GM12878 (cell line): ENCODE data around the gene WNK2. TPM values are rescaled to one million over a fixed set of nuclear protein-coding genes. Genes with fewer than 3 reads are reported as not detected.

ENCODE experiments used
- ATAC-seq: fragments of 200-7000 bp; cut with Tn5 transposase; 3 replicates; pipeline ENCODE4 v1.9.1; 2020; ENCODE audit warnings: mild to moderate bottlenecking, moderate library complexity
- BruUV-seq: library from RNA; stranded (reverse); fragments of 400-500 nt; replicated peaks from 2 replicates; lab custom pipeline; 2021; lab: Mats Ljungman, UMichigan
- CTCF ChIA-PET: fragments of 300-600 bp; sonication (Branson Sonifier 250); formaldehyde crosslinking; extraction: SDS; loops from one replicate; lab custom pipeline; 2021; ENCODE audit warnings: inconsistent platforms; lab: Yijun Ruan, JAX
- POLR2A ChIA-PET: fragments of 350-600 bp; formaldehyde crosslinking; extraction: SDS; loops from one replicate; lab custom pipeline; 2021; ENCODE audit warnings: inconsistent platforms; lab: Charles Lee
- RAD21 ChIA-PET: fragments of 300-600 bp; sonication (Branson Sonifier 250); formaldehyde crosslinking; loops from one replicate; lab custom pipeline; 2023; ENCODE audit warnings: antibody characterized with exemption; ENCODE audit not compliant: unreplicated experiment; lab: Charles Lee
- SMC1A ChIA-PET: fragments of 300-600 bp; sonication (Branson Sonifier 250); formaldehyde crosslinking; loops from one replicate; lab custom pipeline; 2023; ENCODE audit not compliant: unreplicated experiment, uncharacterized antibody; lab: Charles Lee
- DNase-seq: peaks from one replicate; pipeline ENCODE4 v3.0.0-alpha.2; 2011; ENCODE audit warnings: low read depth, low spot score
- FAIRE-seq: peaks from 3 replicates; lab custom pipeline; 2011; peaks lifted over from hg19 to GRCh38; lab: Jason Lieb, UNC
- H2AFZ ChIP-seq: 2 replicates; pipeline ENCODE4 v1.6.0; 2011; ENCODE audit warnings: low read depth, low read length, control low read depth; ENCODE audit not compliant: control insufficient read depth
- H3K27ac ChIP-seq: 2 replicates; pipeline ENCODE4 v1.5.1; 2011; ENCODE audit warnings: control low read depth; ENCODE audit not compliant: control insufficient read depth, insufficient read depth
- H3K27me3 ChIP-seq, 2 experiments: replicated peaks in 1 of 2; 2 replicates each; pipeline versions ENCODE4 v1.6.0 to v1.6.1; 2011; ENCODE audit warnings: low read length in 1 of 2; ENCODE audit not compliant: control insufficient read depth in 2 of 2, insufficient read depth in 2 of 2
- H3K36me3 ChIP-seq, 2 experiments: 2 replicates each; pipeline ENCODE4 v1.5.1; 2011; ENCODE audit warnings: low read length in 1 of 2; ENCODE audit not compliant: control insufficient read depth in 2 of 2, insufficient read depth in 2 of 2
- H3K4me1 ChIP-seq: 2 replicates; pipeline ENCODE4 v1.6.1; 2011; ENCODE audit warnings: mild to moderate bottlenecking, low read length, moderate library complexity, mixed read lengths; ENCODE audit not compliant: control insufficient read depth, insufficient read depth
- H3K4me2 ChIP-seq: 2 replicates; pipeline ENCODE4 v1.6.0; 2011; ENCODE audit warnings: control low read depth; ENCODE audit not compliant: control insufficient read depth, insufficient read depth
- H3K4me3 ChIP-seq: fragments of 200-600 bp; sonication (generic); 2 replicates; pipeline ENCODE4 v1.5.1; 2016
- H3K79me2 ChIP-seq: 2 replicates; pipeline ENCODE4 v1.6.0; 2011; ENCODE audit warnings: low read length; ENCODE audit not compliant: control insufficient read depth, insufficient read depth
- H3K9ac ChIP-seq: 2 replicates; pipeline ENCODE4 v1.8.0; 2011; ENCODE audit warnings: low read length, control low read depth, mixed read lengths; ENCODE audit not compliant: control insufficient read depth, insufficient read depth
- H3K9me3 ChIP-seq: replicated peaks from 3 replicates; pipeline ENCODE4 v1.5.1; 2011; ENCODE audit warnings: mild to moderate bottlenecking, low read length; ENCODE audit not compliant: control insufficient read depth, insufficient read depth
- H4K20me1 ChIP-seq: 2 replicates; pipeline ENCODE4 v1.6.0; 2011; ENCODE audit not compliant: control insufficient read depth, insufficient read depth
- BCL11A ChIP-seq: IDR thresholded peaks from 2 replicates; pipeline ENCODE4 v1.6.1; 2011; ENCODE audit warnings: low read depth, low read length
- CHD1 ChIP-seq: IDR thresholded peaks from 2 replicates; pipeline ENCODE4 v1.6.1; 2012; ENCODE audit warnings: low read depth, low read length, improper control_type of control experiment
- CHD4 ChIP-seq: fragments of 200-600 bp; sonication (generic); IDR thresholded peaks from 2 replicates; pipeline ENCODE4 v1.6.1; 2016; ENCODE audit warnings: mild to moderate bottlenecking
- EED ChIP-seq: sonication (generic); IDR thresholded peaks from 2 replicates; pipeline ENCODE4 v1.6.1; 2016; ENCODE audit warnings: antibody characterized with exemption, low read depth
- FOXK2 ChIP-seq: fragments of 450-650 bp; IDR thresholded peaks from 2 replicates; pipeline ENCODE4 v1.6.1; 2017; ENCODE audit warnings: mild to moderate bottlenecking, moderate library complexity
- JUND ChIP-seq: IDR thresholded peaks from 2 replicates; pipeline ENCODE4 v1.6.1; 2012; ENCODE audit warnings: low read depth, mild to moderate bottlenecking, low read length, improper control_type of control experiment, moderate library complexity
- SIX5 ChIP-seq: IDR thresholded peaks from 2 replicates; pipeline ENCODE4 v1.6.1; 2011; ENCODE audit warnings: mild to moderate bottlenecking, low read depth, low read length, moderate library complexity; ENCODE audit not compliant: severe bottlenecking
- SP1 ChIP-seq: IDR thresholded peaks from one replicate; pipeline ENCODE4 v1.6.1; 2011; ENCODE audit warnings: low read depth, low read length
- TAF1 ChIP-seq: IDR thresholded peaks from 2 replicates; pipeline ENCODE4 v1.6.1; 2011; ENCODE audit warnings: mild to moderate bottlenecking, low read depth, low read length, borderline replicate concordance
- TCF7 ChIP-seq: IDR thresholded peaks from 2 replicates; pipeline ENCODE4 v1.6.1; 2014; ENCODE audit warnings: antibody characterized with exemption, borderline replicate concordance
- ZNF274 ChIP-seq: IDR thresholded peaks from one replicate; pipeline ENCODE4 v1.8.0; 2011; ENCODE audit not compliant: insufficient read length, insufficient read depth
- ZNF592 ChIP-seq: fragments of 450-650 bp; IDR thresholded peaks from 2 replicates; pipeline ENCODE4 v1.6.1; 2017; ENCODE audit warnings: mild to moderate bottlenecking, moderate library complexity
- WGBS: methylation state at CpG from one replicate; pipeline ENCODE4 v1.1.6; 2016; ENCODE audit warnings: low lambda C conversion rate; ENCODE audit not compliant: insufficient replicate concordance, insufficient coverage; ENCODE audit errors: missing lambda C conversion rate; 5-methylcytosine and 5-hydroxymethylcytosine counted together
- in situ Hi-C: fragments of 300-500 bp; cut with MboI; formaldehyde crosslinking; loops from 9 replicates; pipeline ENCODE4 v1.14.3; 2018; ENCODE audit warnings: mixed read lengths
- intact Hi-C: fragments of 100-400 bp; cut with micrococcal nuclease; formaldehyde crosslinking; loops from one replicate; pipeline ENCODE4 v1.14.2; 2022; ENCODE audit not compliant: unreplicated experiment
- polyA plus RNA-seq, 11 experiments: library from polyadenylated mRNA; depleted of rRNA in 4 of 11; unstranded in 6 of 11; stranded (reverse) in 5 of 11; fragments of >200 nt; fragmentation: Nextera tagmentation in 4 of 11; fragmentation: Illumina TruSeq in 1 of 11; extraction: Ambion mirVana in 4 of 11; extraction: Trizol in 1 of 11; gene quantifications; 1 replicate in 1 of 11; 2 replicates in 10 of 11; pipeline versions ENCODE4 v1.2.1 to v1.2.3, GENCODE V29; 2011 to 2016; ENCODE audit warnings: inconsistent platforms in 2 of 11, missing spikeins in 2 of 11, low read depth in 1 of 11
- total RNA-seq, 4 experiments: library from RNA; depleted of rRNA in 3 of 4; stranded (reverse); fragments of >200 nt in 3 of 4; fragmentation: Illumina TruSeq in 1 of 4; extraction: Trizol in 1 of 4; gene quantifications; 2 replicates each; pipeline versions ENCODE4 v1.2.1 to v1.2.3, GENCODE V29; 2013 to 2021
- TF ChIP-seq, protein P1 (sequence below): fragments of 150-350 bp; IDR thresholded peaks from 2 replicates; pipeline ENCODE4 v1.6.1; 2014; ENCODE audit warnings: mild to moderate bottlenecking, low read depth, low read length
- TF ChIP-seq, protein P2 (sequence below): IDR thresholded peaks from 2 replicates; pipeline ENCODE4 v1.6.1; 2012; ENCODE audit warnings: mild to moderate bottlenecking, low read depth, low read length

WNK2 gene
- total and polyA plus RNA-seq, 10 of the 15 experiments (the other 5 are each of a cell fraction or from before 2014, with no cell fraction given), result 0.15 TPM; not detected in 9

DNA sequence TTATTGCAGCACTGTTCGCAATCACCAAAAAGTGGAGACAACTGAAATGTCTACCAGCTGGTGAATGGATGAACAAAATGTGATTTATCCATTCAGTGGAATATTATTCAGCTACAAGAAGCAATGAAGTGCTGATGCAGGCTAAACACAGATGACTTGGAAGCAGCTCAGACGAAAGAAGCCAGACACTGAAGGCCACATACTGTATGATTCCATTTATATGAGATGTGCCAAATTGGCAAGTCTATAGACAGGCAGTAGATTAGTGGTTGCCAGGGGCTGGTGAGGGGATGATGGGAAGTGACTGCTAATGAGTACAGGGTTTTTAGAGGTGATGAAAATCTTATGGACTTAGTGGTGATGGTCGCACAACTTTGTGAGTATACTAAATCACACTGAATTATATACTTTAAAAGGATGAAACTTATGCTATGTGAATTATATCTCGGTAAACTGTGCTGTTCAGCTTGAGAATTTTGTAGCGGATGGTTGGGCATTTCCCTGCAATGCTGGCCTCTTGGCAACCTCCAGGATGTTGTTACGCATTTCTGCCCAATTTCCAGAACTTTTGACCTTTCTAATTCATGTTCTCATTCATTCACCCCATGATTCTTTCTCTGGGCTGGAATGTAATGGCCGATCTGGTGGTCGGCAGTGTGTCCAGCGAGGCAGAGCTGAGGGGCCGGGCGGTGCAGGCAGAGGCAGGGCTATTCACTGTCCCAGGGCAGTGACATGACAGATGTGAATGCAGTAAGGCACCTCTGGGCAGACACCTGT lies 22.0 kb upstream of the WNK2 start:
- RAD21 ChIA-PET, result interaction anchor here (1.3 to 1.8 kb wide), 3 partner anchors 53 to 158 kb away, joined by 3 to 5 read pairs (median 4); no protein-coding TSS in a partner anchor
- intact Hi-C loops (loop anchor here (2.0 kb wide), 1 partner anchor 801 kb away; no protein-coding TSS in a partner anchor), in situ Hi-C loops (loop anchor here (5.0 to 10.0 kb wide), 2 partner anchors 140 to 803 kb away; no protein-coding TSS in a partner anchor)
- BruUV-seq, result no TSS peak
- Histone ChIP-seq H3K9ac (no peak overlapping the region), H3K9me3 (no peaks in the 10 kb centered on the region; the same call in 2 of the 3 replicates), H3K79me2 (no peaks in the 10 kb centered on the region), H3K4me3 (no peak overlapping the region), H3K36me3 (no peaks in the 10 kb centered on the region), H3K4me2 (no peak overlapping the region), H2AFZ (no peak overlapping the region), H4K20me1 (no peaks in the 10 kb centered on the region), H3K4me1 (no peaks in the 10 kb centered on the region; the same call in 1 of the 2 replicates), H3K27ac (no peak overlapping the region), H3K27me3 (no peaks in the 10 kb centered on the region; a peak in 1 of 4 replicates)
- POLR2A ChIA-PET, result interaction anchor here (0.7 kb wide), 2 partner anchors 24 to 468 kb away, joined by 3 read pairs; no protein-coding TSS in a partner anchor
- CTCF ChIA-PET, result interaction anchor here (0.6 to 2.0 kb wide), 5 partner anchors 10 to 796 kb away, joined by 3 to 8 read pairs (median 3); no protein-coding TSS in a partner anchor
- DNase-seq (no peak), ATAC-seq (no peak), FAIRE-seq (no peak)
- SMC1A ChIA-PET, result interaction anchor here (1.1 kb wide), 1 partner anchor 53 kb away, joined by 3 read pairs; no protein-coding TSS in a partner anchor
- 54% methylated on average over 11 of the region's 11 CpGs for WGBS
- TF ChIP-seq, protein P1, sequence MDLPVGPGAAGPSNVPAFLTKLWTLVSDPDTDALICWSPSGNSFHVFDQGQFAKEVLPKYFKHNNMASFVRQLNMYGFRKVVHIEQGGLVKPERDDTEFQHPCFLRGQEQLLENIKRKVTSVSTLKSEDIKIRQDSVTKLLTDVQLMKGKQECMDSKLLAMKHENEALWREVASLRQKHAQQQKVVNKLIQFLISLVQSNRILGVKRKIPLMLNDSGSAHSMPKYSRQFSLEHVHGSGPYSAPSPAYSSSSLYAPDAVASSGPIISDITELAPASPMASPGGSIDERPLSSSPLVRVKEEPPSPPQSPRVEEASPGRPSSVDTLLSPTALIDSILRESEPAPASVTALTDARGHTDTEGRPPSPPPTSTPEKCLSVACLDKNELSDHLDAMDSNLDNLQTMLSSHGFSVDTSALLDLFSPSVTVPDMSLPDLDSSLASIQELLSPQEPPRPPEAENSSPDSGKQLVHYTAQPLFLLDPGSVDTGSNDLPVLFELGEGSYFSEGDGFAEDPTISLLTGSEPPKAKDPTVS, result no peak
- no peak for TF ChIP-seq CHD4
- TF ChIP-seq FOXK2, result no peak
- no peak for TF ChIP-seq SIX5
- no peak for TF ChIP-seq ZNF592
- TF ChIP-seq SP1, result no peak
- TF ChIP-seq, protein P2, sequence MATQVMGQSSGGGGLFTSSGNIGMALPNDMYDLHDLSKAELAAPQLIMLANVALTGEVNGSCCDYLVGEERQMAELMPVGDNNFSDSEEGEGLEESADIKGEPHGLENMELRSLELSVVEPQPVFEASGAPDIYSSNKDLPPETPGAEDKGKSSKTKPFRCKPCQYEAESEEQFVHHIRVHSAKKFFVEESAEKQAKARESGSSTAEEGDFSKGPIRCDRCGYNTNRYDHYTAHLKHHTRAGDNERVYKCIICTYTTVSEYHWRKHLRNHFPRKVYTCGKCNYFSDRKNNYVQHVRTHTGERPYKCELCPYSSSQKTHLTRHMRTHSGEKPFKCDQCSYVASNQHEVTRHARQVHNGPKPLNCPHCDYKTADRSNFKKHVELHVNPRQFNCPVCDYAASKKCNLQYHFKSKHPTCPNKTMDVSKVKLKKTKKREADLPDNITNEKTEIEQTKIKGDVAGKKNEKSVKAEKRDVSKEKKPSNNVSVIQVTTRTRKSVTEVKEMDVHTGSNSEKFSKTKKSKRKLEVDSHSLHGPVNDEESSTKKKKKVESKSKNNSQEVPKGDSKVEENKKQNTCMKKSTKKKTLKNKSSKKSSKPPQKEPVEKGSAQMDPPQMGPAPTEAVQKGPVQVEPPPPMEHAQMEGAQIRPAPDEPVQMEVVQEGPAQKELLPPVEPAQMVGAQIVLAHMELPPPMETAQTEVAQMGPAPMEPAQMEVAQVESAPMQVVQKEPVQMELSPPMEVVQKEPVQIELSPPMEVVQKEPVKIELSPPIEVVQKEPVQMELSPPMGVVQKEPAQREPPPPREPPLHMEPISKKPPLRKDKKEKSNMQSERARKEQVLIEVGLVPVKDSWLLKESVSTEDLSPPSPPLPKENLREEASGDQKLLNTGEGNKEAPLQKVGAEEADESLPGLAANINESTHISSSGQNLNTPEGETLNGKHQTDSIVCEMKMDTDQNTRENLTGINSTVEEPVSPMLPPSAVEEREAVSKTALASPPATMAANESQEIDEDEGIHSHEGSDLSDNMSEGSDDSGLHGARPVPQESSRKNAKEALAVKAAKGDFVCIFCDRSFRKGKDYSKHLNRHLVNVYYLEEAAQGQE, result no peak
- TF ChIP-seq TAF1, result no peak
- no peak for TF ChIP-seq ZNF274
- TF ChIP-seq TCF7, result no peak
- no peak for TF ChIP-seq JUND
- no peak for TF ChIP-seq EED
- TF ChIP-seq BCL11A, result no peak
- TF ChIP-seq CHD1, result no peak
